Measurements from ENCODE around the gene CRADD.

The CRADD gene

GRCh38 chr12:93793983-93794382 is 116.8 kb downstream of the CRADD start:
- TF ChIP-seq YY1 (IDR thresholded peaks at IDR 0.05; ENCODE audit: low read depth) (no peak), TAF1 (IDR thresholded peaks at IDR 0.05; ENCODE audit: low read depth) (no peak), MAX (IDR thresholded peaks at IDR 0.05) (no peak)

- TF ChIP-seq TCF12 (IDR thresholded peaks at IDR 0.05; ENCODE audit: low read depth) (no peak), MAX (IDR thresholded peaks at IDR 0.05) (no peak), REST (IDR thresholded peaks at IDR 0.05; ENCODE audit: low read depth) (no peak), NFIC (IDR thresholded peaks at IDR 0.05) (no peak), FOXM1 (IDR thresholded peaks at IDR 0.05; ENCODE audit: borderline replicate concordance, low read depth) (no peak), CEBPB (IDR thresholded peaks at IDR 0.05) (no peak), RAD21 (IDR thresholded peaks at IDR 0.05; ENCODE audit: low read depth) (no peak), YY1 (IDR thresholded peaks at IDR 0.05; ENCODE audit: low read depth) (no peak), TEAD4 (IDR thresholded peaks at IDR 0.05) (no peak), ZBTB7A (IDR thresholded peaks at IDR 0.05; ENCODE audit: low read depth) (no peak), EGR1 (IDR thresholded peaks at IDR 0.05) (no peak), USF1 (IDR thresholded peaks at IDR 0.05) (no peak)
Observed at GRCh38 chr12:93794738-93795137, 117.6 kb downstream of the CRADD start.

GRCh38 chr12:93795352-93795751 is 118.2 kb downstream of the CRADD start:
- no peak for TF ChIP-seq TAF1 (IDR thresholded peaks at IDR 0.05; ENCODE audit: low read depth)
- no peak for TF ChIP-seq MAX (IDR thresholded peaks at IDR 0.05)
- no peak for TF ChIP-seq RAD21 (IDR thresholded peaks at IDR 0.05; ENCODE audit: low read depth)
- TF ChIP-seq CREB1 (IDR thresholded peaks at IDR 0.05; ENCODE audit: low read depth) = no peak
- no peak for TF ChIP-seq NFIC (IDR thresholded peaks at IDR 0.05)
- TF ChIP-seq REST (IDR thresholded peaks at IDR 0.05; ENCODE audit: low read depth) = no peak
- no peak for TF ChIP-seq ZBTB7A (IDR thresholded peaks at IDR 0.05; ENCODE audit: low read depth)

- TF ChIP-seq FOXM1 (IDR thresholded peaks at IDR 0.05; ENCODE audit: borderline replicate concordance, low read depth) = no peak
- no peak for TF ChIP-seq TEAD4 (IDR thresholded peaks at IDR 0.05)
- TF ChIP-seq EP300 (IDR thresholded peaks at IDR 0.05; ENCODE audit: borderline replicate concordance) = no peak
- TF ChIP-seq TAF1 (IDR thresholded peaks at IDR 0.05; ENCODE audit: low read depth) = no peak
- TF ChIP-seq MAX (IDR thresholded peaks at IDR 0.05) = no peak
- TF ChIP-seq REST (IDR thresholded peaks at IDR 0.05; ENCODE audit: low read depth) = no peak
- TF ChIP-seq USF1 (IDR thresholded peaks at IDR 0.05) = no peak
- no peak for TF ChIP-seq CREB1 (IDR thresholded peaks at IDR 0.05; ENCODE audit: low read depth)
- TF ChIP-seq RAD21 (IDR thresholded peaks at IDR 0.05; ENCODE audit: low read depth) = no peak
- no peak for TF ChIP-seq NFIC (IDR thresholded peaks at IDR 0.05)
- no peak for TF ChIP-seq EGR1 (IDR thresholded peaks at IDR 0.05)
- TF ChIP-seq CEBPB (IDR thresholded peaks at IDR 0.05) = no peak
- TF ChIP-seq ZBTB7A (IDR thresholded peaks at IDR 0.05; ENCODE audit: low read depth) = no peak
- TF ChIP-seq TCF12 (IDR thresholded peaks at IDR 0.05; ENCODE audit: low read depth) = no peak
- no peak for TF ChIP-seq YY1 (IDR thresholded peaks at IDR 0.05; ENCODE audit: low read depth)
Observed at GRCh38 chr12:93796729-93797128, 119.6 kb downstream of the CRADD start.
